OCI-LY7 (cell line): Measurements from ENCODE around the gene C10orf90.

ENCODE experiments used
- EZH2phosphoT487 ChIP-seq: fragments of 200-600 bp; sonication (generic); IDR thresholded peaks from 2 replicates; pipeline ENCODE4 v1.6.1; 2018; ENCODE audit warnings: low read depth, borderline replicate concordance, mild to moderate bottlenecking, mixed run types, antibody characterized with exemption, low read length, moderate library complexity, mixed read lengths
- TF ChIP-seq, protein P1 (sequence below): fragments of 200-600 bp; sonication (generic); conservative IDR thresholded peaks from 2 replicates; pipeline ENCODE4 v1.5.1; 2014; ENCODE audit warnings: mild to moderate bottlenecking, antibody characterized with exemption, low read length, moderate library complexity, mixed read lengths

DNA sequence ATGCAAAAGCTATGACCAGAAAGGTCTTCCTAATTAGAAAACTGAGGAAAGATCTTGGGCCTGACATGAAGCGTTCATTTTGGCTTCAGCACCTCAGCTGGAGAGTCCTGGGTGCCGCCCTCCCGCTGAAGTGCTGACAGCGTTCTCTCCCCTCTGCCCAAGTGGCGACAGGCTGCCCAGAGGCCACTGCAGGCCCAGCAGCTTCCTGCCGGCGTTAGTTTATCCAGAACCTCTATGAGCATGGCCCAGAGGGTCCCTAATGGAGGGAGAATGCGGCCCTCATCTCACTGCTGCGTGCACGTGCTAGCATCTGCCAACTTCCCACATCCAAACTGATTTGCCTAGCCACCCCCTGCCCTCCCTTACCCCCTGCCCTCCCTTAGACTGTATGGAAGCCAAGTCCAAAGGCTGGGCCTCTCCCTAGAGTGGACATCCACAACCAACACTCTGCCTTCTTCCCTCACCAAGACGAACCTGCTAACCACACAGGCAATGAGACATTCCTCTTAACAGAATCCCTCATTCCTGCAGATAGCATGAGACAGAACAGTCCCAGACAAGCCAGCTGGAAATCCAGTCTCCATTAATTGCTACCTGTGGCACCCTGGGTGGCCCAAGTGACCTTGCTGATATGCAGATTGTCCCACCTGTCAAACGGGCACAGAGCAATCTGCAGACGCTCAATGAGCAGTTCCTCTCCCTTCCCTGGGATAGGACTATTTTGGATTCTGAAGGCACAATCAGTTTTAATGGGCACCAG lies 108.4 kb downstream of the C10orf90 start:
- TF ChIP-seq, protein P1, sequence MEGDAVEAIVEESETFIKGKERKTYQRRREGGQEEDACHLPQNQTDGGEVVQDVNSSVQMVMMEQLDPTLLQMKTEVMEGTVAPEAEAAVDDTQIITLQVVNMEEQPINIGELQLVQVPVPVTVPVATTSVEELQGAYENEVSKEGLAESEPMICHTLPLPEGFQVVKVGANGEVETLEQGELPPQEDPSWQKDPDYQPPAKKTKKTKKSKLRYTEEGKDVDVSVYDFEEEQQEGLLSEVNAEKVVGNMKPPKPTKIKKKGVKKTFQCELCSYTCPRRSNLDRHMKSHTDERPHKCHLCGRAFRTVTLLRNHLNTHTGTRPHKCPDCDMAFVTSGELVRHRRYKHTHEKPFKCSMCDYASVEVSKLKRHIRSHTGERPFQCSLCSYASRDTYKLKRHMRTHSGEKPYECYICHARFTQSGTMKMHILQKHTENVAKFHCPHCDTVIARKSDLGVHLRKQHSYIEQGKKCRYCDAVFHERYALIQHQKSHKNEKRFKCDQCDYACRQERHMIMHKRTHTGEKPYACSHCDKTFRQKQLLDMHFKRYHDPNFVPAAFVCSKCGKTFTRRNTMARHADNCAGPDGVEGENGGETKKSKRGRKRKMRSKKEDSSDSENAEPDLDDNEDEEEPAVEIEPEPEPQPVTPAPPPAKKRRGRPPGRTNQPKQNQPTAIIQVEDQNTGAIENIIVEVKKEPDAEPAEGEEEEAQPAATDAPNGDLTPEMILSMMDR: no peak
- TF ChIP-seq EZH2phosphoT487: no peak
